SK-N-MC (cell line): ENCODE measurements around the gene ZMIZ1.

ENCODE experiments used
- EZH2 ChIP-seq: fragments of 200-600 bp; sonication (generic); IDR thresholded peaks from one replicate; pipeline ENCODE4 v1.6.1; 2017; ENCODE audit warnings: antibody characterized with exemption
- POLR2AphosphoS5 ChIP-seq: IDR thresholded peaks from 2 replicates; pipeline ENCODE4 v1.6.1; 2012; ENCODE audit warnings: mild to moderate bottlenecking, low read depth, low read length, borderline replicate concordance

DNA sequence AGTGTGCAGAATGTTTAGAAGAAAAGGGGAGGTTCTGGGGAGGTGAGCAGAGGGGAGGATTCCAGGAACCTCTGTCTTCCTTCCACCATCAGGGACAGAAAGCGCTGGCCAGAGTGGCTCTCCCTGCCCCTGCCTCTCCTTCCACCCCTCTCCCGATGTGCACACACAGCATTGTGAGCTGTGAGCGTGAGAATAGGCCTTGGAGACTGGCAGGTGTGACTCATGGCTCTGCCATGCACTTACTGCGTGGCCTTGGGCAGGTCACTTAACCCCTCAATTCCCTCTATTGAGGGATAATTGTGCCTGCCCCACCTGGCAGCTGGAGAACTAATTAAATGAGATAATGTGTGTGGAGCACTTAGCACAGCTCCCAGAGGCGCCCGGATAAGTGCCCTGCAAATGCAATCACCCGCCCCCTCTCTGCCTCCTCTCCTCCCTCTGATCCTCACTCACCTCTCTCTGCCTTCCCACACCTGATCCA lies 115.4 kb downstream of the ZMIZ1 start:
- TF ChIP-seq EZH2 (no peak), POLR2AphosphoS5 (no peak)
